Stimulated activated CD4-positive, alpha-beta T cell treated with anti-CD3 and anti-CD28 coated beads, Interleukin-12 subunit alpha, Interleukin-12 subunit beta, amount 100 ng/mL, for 48 hours (primary cell): ENCODE results near the gene LRRC32.
"Not testable (repeated sequence)": the region's sequence is repeated elsewhere in the genome, so short reads cannot be mapped to it uniquely, and the experiment has no call there.

ENCODE experiments used
- DNase-seq, 3 donors: peaks; one replicate each; pipeline ENCODE4 v3.0.0-alpha.2; 2020; ENCODE audit warnings: low read depth in 2 of 3, low spot score in 1 of 3

Gene LRRC32

GRCh38 chr11:76616676-76617552 lies 53.6 kb downstream of the LRRC32 start:
- DNase-seq: no peak

DNA sequence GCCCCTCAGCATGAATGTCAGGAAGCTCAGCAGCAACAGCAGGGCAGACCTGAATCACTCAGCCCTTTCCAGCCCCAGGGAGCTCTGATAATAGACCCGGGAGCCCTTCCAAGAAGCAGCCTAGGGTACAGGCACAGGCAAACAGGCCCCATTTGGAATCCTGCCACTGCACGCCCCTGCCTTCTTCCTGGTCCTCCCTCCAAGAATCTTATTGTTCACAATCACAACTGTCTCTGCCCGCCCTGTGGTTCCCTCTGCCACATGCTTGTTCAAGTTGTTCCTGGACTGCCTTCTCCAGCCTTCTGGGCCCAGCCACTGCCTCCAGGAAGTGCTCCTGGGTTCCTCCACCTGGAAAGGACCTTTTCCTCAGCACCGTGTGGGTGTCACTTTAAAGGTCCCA lies 54.6 kb downstream of the LRRC32 start:
- DNase-seq: no peak

- no peak for DNase-seq
Measured at GRCh38 chr11:76614471-76615179, 55.9 kb downstream of the LRRC32 start.

DNA sequence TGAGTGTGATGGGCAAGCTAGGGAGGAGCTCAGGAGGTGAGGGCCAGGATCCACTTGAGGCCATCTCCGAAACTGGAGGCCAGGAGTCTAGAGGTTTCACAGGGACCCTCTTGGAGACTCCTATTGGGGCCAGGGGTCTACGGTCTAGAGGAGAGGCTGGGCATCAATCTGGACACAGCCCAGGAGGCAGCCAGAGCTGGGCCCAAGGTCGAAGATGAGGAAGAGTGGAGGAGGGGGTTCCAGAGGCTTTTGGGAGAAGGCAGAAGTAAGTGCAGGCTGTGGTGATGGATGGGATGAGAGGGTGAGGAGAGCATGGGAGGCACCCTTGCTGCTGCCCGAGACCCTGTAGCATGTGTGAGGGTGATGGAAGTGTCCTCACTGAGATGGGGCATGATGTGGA lies 56.6 kb downstream of the LRRC32 start:
- no peak for DNase-seq

GRCh38 chr11:76612226-76612625 lies 58.3 kb downstream of the LRRC32 start:
- no peak for DNase-seq

DNA sequence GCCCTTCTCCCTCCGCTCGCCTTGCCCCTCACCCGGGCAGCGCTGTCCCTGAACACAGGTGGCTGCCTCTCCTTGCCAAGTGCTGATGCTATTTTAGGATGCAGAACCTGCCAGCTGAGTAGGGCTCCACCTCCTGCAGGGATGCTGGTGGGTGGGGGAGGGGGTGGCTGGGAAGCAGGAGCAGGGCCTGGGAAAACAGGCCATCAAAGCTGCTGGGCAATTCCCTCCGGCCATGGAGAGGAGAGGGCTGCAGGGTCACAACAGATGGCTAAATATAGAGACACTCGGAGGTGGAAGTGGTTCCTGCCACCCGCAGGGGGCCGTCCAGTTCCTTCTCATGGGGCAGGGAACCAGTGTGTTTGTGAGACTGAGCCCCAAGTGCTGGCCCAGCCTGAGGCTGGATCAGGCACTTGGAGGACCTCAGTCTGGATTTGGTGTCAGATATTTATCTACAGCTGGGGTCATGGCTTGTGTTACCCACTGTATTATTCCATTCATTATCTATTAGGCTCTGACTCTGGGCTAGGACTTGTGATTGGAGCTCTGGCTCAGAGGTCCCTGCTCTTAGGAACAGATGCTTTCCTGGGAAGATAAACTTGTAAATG lies 59.6 kb downstream of the LRRC32 start:
- no peak for DNase-seq

DNA sequence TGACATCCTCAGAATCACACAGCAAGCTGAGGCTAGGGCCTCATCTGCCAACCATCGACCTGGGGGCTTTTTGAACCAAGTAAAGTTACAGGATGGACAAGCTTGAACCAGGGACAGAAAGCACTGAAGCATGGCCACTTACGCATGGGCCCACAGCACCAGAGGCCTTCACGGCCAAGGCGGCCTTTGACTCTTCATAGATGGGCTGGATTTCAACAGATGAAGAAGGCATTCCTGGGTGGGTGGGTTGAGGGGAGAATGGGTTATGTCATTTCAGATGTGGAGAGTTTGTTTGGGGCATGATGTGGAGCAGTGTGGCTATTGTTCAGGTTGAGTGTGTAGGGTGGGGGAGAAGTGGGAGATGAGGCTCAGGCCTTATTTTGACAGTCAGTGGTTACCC lies 60.2 kb downstream of the LRRC32 start:
- no peak for DNase-seq

DNA sequence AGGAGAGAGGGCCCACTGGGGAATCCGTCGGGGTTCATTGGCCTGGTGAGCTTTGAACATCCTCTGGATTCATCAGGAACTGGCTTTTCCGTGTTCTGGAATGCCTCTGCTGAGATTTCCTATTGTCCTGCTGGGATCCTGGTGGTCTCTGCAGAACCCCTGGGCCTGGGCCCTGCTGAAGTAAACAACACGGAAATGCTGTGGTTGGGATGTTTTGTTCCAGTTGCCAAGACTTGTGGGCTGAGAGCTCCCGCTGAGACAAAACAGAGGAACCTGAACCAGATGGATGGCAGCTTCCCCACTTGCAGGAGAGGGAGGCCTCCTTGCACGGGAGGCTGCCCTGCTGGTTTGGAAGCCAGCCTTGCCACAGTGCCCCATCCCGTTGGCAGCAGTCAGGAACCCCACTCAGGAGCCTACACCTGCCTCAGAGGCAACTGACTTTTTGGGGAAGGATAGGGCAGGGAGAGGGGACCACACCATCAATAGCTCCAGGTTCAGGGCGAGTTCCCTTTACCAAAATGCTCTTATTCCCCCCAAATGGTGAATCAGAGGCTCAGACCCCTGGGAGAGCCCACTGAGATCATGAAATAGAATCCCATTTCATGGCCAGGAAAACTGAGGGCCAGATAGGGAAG lies 60.7 kb downstream of the LRRC32 start:
- no peak for DNase-seq

- not testable (repeated sequence) for DNase-seq
Measured at GRCh38 chr11:76608879-76609460, 61.6 kb downstream of the LRRC32 start.

DNA sequence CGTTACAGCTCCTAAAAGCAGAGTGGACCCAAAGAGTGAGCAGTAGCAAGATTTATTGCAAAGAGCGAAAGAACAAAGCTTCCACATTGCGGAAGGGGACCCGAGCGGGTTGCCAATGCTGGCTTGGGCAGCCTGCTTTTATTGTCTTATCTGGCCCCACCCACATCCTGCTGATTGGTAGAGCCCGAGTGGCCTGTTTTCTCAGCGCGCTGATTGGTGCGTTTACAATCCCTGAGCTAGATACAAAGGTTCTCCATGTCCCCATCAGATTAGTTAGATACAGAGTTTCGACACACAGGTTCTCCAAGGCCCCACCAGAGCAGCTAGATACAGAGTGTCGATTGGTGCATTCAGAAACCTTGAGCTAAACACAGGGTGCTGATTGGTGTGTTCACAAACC lies 62.3 kb downstream of the LRRC32 start:
- not testable (repeated sequence) for DNase-seq
